ENCODE results near the gene ZFAND3. TPM values are rescaled to one million over a fixed set of nuclear protein-coding genes. Genes with fewer than 3 reads are reported as not detected.
A peak's percentile ranks its signal among the peaks of the same experiment; 100 is the strongest.

The ZFAND3 gene
- total RNA-seq, 1 experiment from 2014 or later, result 22.2 TPM

DNA sequence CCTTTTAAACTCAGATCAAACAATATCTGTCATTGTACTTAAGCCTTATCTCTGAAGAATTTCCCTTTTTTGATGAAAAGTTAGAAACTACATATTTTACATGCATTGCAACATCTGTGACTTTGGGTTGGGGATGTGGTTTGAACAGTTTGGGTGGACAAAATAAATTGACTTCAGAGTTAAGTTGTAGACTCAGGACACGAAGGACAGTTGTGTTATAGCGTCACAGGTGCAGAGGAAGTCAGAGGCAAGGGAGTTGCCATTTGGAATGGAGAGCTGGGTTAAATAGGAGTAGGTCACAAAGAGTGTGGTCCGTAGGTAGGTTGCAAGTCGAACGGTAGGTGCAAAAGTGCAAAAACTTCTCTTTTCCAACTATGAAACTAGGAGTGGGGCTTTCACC is 46.0 kb downstream of the ZFAND3 start:
- no peak overlapping the region for H3K27ac ChIP-seq (ENCODE audit: low read length)
- no TSS peak for BruUV-seq (replicated peaks)
- ChIA-PET CTCF (no interaction called here), POLR2A (ENCODE audit: unreplicated experiment) (no interaction called here)
- peaks cover 58% of the 10 kb centered on the region for H4K20me1 ChIP-seq (ENCODE audit: low read length)
- no peaks in the 10 kb centered on the region for H3K27me3 ChIP-seq (ENCODE audit: low read length)
- H3K4me2 ChIP-seq (ENCODE audit: low read length), result no peak overlapping the region
- peaks cover 7% of the 10 kb centered on the region for H3F3A ChIP-seq (ENCODE audit: low read length, unreplicated experiment)
- peaks cover 13% of the 10 kb centered on the region; the same call in 1 of the 2 replicates for H3K36me3 ChIP-seq (ENCODE audit: low read depth, low read length)
- no peak for TF ChIP-seq EZH2phosphoT487 (IDR thresholded peaks at IDR 0.05; ENCODE audit: borderline replicate concordance, low read length)
- TF ChIP-seq, protein P1, sequence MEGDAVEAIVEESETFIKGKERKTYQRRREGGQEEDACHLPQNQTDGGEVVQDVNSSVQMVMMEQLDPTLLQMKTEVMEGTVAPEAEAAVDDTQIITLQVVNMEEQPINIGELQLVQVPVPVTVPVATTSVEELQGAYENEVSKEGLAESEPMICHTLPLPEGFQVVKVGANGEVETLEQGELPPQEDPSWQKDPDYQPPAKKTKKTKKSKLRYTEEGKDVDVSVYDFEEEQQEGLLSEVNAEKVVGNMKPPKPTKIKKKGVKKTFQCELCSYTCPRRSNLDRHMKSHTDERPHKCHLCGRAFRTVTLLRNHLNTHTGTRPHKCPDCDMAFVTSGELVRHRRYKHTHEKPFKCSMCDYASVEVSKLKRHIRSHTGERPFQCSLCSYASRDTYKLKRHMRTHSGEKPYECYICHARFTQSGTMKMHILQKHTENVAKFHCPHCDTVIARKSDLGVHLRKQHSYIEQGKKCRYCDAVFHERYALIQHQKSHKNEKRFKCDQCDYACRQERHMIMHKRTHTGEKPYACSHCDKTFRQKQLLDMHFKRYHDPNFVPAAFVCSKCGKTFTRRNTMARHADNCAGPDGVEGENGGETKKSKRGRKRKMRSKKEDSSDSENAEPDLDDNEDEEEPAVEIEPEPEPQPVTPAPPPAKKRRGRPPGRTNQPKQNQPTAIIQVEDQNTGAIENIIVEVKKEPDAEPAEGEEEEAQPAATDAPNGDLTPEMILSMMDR (conservative IDR thresholded peaks at IDR 0.05; ENCODE audit: low read depth, low read length), result no peak
- no peaks in the 10 kb centered on the region for H3K9me3 ChIP-seq (ENCODE audit: low read length)
- no peak for ATAC-seq
- intact Hi-C loops (cut with micrococcal nuclease), result loop anchor here (10.0 kb wide), 1 partner anchor 149 kb away; no protein-coding TSS in a partner anchor
- H3K79me2 ChIP-seq (ENCODE audit: low read length), result peaks cover 91% of the 10 kb centered on the region
- no peak overlapping the region for H3K4me3 ChIP-seq (ENCODE audit: low read length)
- no peak for DNase-seq
- H2AFZ ChIP-seq (ENCODE audit: low read length), result no peak overlapping the region
- H3K4me1 ChIP-seq (ENCODE audit: insufficient read depth, low read length), result peaks cover 38% of the 10 kb centered on the region
- H3K9me2 ChIP-seq (replicated peaks; ENCODE audit: low read length), result no peaks in the 10 kb centered on the region
- no peak overlapping the region for H3K9ac ChIP-seq (ENCODE audit: low read length)

DNA sequence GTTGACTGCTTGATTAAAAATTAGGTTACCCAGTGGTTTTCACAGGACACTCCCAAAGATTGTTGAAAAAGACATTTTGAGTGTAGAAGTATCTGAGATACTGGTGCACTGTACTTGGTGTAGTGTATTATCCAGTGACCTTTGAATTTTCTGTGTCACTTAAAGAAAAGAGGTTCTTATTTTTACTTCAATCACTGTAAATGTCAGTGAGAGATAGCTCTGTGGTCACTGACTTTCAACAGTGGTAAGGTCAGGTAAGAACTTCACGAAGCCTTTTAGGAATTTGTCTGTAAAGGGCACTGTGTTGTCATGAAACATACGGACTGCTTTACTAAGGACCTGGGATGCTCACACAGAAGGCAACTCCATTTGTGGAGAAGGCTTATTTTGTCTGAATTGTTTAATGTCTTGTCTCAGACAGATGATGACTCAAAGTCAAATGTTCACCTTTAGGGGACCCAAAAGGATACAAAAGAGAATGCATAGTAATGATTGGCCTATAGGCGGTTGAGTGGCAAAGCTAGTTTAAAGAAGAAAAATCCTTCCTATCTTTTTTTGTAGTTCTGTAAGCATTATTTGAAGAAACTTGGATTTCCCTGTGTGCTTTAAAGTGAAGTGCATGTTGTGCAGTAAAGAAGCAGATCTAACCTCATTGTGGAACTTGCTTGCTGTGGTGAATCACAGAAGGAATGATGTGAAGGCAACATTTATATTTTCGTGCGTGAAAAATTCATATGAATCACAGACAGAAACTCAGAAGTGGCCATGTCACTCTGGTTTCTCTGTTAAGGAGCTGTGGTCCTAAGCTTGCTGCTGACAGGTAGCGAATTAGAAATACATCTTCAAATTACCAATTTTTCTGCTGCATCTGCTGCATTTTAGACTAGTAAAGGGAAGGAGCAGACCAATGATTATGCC is 47.3 kb downstream of the ZFAND3 start:
- H3K9ac ChIP-seq (ENCODE audit: low read length), result no peak overlapping the region
- H3K27me3 ChIP-seq (ENCODE audit: low read length), result no peaks in the 10 kb centered on the region
- H3K4me1 ChIP-seq (ENCODE audit: insufficient read depth, low read length), result peaks cover 35% of the 10 kb centered on the region
- H3K36me3 ChIP-seq (ENCODE audit: low read depth, low read length), result peaks cover 13% of the 10 kb centered on the region
- H3K27ac ChIP-seq (ENCODE audit: low read length), result no peak overlapping the region
- H4K20me1 ChIP-seq (ENCODE audit: low read length), result peaks cover 50% of the 10 kb centered on the region
- no peak for TF ChIP-seq EZH2 (IDR thresholded peaks at IDR 0.05; ENCODE audit: low read length, unreplicated experiment)
- H3F3A ChIP-seq (ENCODE audit: low read length, unreplicated experiment), result peaks cover 7% of the 10 kb centered on the region
- H3K9me2 ChIP-seq (replicated peaks; ENCODE audit: low read length), result no peaks in the 10 kb centered on the region
- ATAC-seq, result no peak
- intact Hi-C loops (cut with micrococcal nuclease), result loop anchor here (10.0 kb wide), 1 partner anchor 148 kb away; no protein-coding TSS in a partner anchor
- no peaks in the 10 kb centered on the region for H3K9me3 ChIP-seq (ENCODE audit: low read length)
- peaks cover 91% of the 10 kb centered on the region for H3K79me2 ChIP-seq (ENCODE audit: low read length)
- ChIA-PET CTCF (no interaction called here), POLR2A (ENCODE audit: unreplicated experiment) (interaction anchor here (0.7 kb wide), 1 partner anchor 657 kb away, joined by 4 read pairs; no protein-coding TSS in a partner anchor)
- H2AFZ ChIP-seq (ENCODE audit: low read length), result no peak overlapping the region
- H3K4me2 ChIP-seq (ENCODE audit: low read length), result no peak overlapping the region
- no peak for DNase-seq
- no peak overlapping the region for H3K4me3 ChIP-seq (ENCODE audit: low read length)
- no TSS peak for BruUV-seq (replicated peaks)

DNA sequence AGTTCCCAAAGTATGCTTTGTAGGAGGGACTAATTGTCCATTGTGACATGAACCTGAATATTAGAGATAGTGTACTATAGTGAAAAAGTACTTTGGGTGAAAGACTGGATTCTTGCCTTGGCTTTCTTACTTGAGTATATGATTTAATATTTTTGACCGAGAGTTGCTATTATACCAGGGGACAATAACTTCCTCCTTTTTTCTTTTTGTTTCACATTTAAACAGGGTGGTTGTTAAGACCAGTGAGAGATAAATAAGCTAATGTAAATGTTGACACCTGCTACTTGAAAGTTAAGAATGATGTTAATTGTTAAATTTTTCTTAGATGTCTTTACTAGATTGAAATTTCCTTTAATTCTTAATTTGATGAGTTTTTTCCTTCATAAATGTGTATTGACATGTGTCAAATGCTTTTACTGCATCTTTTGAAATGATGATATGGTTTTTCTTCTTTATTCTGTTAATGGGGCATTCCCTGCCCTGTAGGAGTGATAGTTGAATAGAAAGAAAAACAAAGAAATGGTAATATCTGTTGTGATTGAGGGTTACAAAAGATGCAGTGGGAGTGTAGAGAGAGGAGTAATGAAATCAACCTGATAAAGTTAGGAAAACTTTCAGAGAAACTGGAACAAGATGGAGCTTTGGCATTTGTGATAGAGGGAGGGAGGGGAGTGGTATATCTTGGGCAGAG is 48.4 kb downstream of the ZFAND3 start:
- Histone ChIP-seq H3K9me3 (ENCODE audit: low read length) (no peaks in the 10 kb centered on the region), H3K9ac (ENCODE audit: low read length) (no peak overlapping the region), H2AFZ (ENCODE audit: low read length) (no peak overlapping the region), H3K4me1 (ENCODE audit: insufficient read depth, low read length) (peaks cover 26% of the 10 kb centered on the region), H3K9me2 (replicated peaks; ENCODE audit: low read length) (no peaks in the 10 kb centered on the region), H3K79me2 (ENCODE audit: low read length) (peaks cover 96% of the 10 kb centered on the region), H3K27ac (ENCODE audit: low read length) (peak overlapping the region; percentile 12; the same call in 1 of the 2 replicates), H3K4me2 (ENCODE audit: low read length) (peak overlapping the region; percentile 49), H3K36me3 (ENCODE audit: low read depth, low read length) (peaks cover 13% of the 10 kb centered on the region), H4K20me1 (ENCODE audit: low read length) (peaks cover 52% of the 10 kb centered on the region), H3K4me3 (ENCODE audit: low read length) (no peak overlapping the region; the same call in 1 of the 2 replicates), H3F3A (ENCODE audit: low read length, unreplicated experiment) (no peaks in the 10 kb centered on the region), H3K27me3 (ENCODE audit: low read length) (no peaks in the 10 kb centered on the region)
- TF ChIP-seq, protein P1 (conservative IDR thresholded peaks at IDR 0.05; ENCODE audit: low read depth, low read length), result no peak
- TF ChIP-seq EZH2phosphoT487 (IDR thresholded peaks at IDR 0.05; ENCODE audit: borderline replicate concordance, low read length) (no peak), EZH2 (IDR thresholded peaks at IDR 0.05; ENCODE audit: low read length, unreplicated experiment) (no peak)
- no peak for DNase-seq
- POLR2A ChIA-PET (ENCODE audit: unreplicated experiment), result no interaction called here
- CTCF ChIA-PET, result no interaction called here
- intact Hi-C loops (cut with micrococcal nuclease), result loop anchor here (10.0 kb wide), 1 partner anchor 147 kb away; no protein-coding TSS in a partner anchor
- no TSS peak for BruUV-seq (replicated peaks)
- ATAC-seq, result no peak

Measured in PC-3 (cell line).